CD4-positive, CD25-positive, alpha-beta regulatory T cell (primary cell): Measurements from ENCODE around the gene NTRK2. TPM values are rescaled to one million over a fixed set of nuclear protein-coding genes. Genes with fewer than 3 reads are reported as not detected.
"Not testable (repeated sequence)": the region's sequence is repeated elsewhere in the genome, so short reads cannot be mapped to it uniquely, and the experiment has no call there.

Experiments used
- ATAC-seq, 2 donors: fragments of 150-1000 bp; cut with Tn5 transposase; one replicate each; pipeline ENCODE4 v1.10.0; 2021; ENCODE audit warnings: low read depth in 2 of 2, moderate number of reproducible peaks in 2 of 2, moderate library complexity in 1 of 2
- DNase-seq, 3 donors: peaks; one replicate each; pipeline versions ENCODE4 v3.0.0 to v3.0.0-alpha.2; 2012 to 2022; ENCODE audit warnings: mixed read lengths in 1 of 3
- H3K27ac ChIP-seq: one replicate; pipeline ENCODE4 v1.7.0; 2013; ENCODE audit warnings: mild to moderate bottlenecking, low read length; ENCODE audit not compliant: insufficient read depth, poor library complexity, severe bottlenecking
- H3K27me3 ChIP-seq: one replicate; pipeline ENCODE4 v1.7.0; 2013; ENCODE audit warnings: low read length; ENCODE audit not compliant: control insufficient read depth, insufficient read depth
- H3K36me3 ChIP-seq: one replicate; pipeline ENCODE4 v1.7.0; 2013; ENCODE audit warnings: mild to moderate bottlenecking, low read length, moderate library complexity; ENCODE audit not compliant: control insufficient read depth, insufficient read depth
- H3K4me1 ChIP-seq: 2 replicates; pipeline ENCODE4 v1.7.0; 2013; ENCODE audit warnings: mild to moderate bottlenecking, low read length; ENCODE audit not compliant: insufficient read depth, control insufficient read depth, poor library complexity, severe bottlenecking
- H3K4me3 ChIP-seq: one replicate; pipeline ENCODE4 v1.7.0; 2013; ENCODE audit warnings: low read depth, mild to moderate bottlenecking, low read length, moderate library complexity
- H3K9me3 ChIP-seq, 2 experiments: 1 replicate in 1 of 2; 2 replicates in 1 of 2; pipeline ENCODE4 v1.7.0; 2013; ENCODE audit warnings: low read length in 2 of 2, mild to moderate bottlenecking in 1 of 2, moderate library complexity in 1 of 2; ENCODE audit not compliant: control insufficient read depth in 2 of 2
- H3K27ac Mint-ChIP-seq, 3 donors: one replicate each; pipeline ENCODE4 v1.8.0; 2020 to 2022; ENCODE audit warnings: mild to moderate bottlenecking in 3 of 3, mixed read lengths in 3 of 3, moderate library complexity in 2 of 3
- H3K27me3 Mint-ChIP-seq: one replicate; pipeline ENCODE4 v1.8.0; 2022; ENCODE audit warnings: mild to moderate bottlenecking, mixed read lengths
- H3K36me3 Mint-ChIP-seq: one replicate; pipeline ENCODE4 v1.8.0; 2020; ENCODE audit warnings: mixed read lengths
- H3K4me1 Mint-ChIP-seq, 4 donors: one replicate each; pipeline ENCODE4 v1.8.0; 2020 to 2022; ENCODE audit warnings: mixed read lengths in 4 of 4, mild to moderate bottlenecking in 1 of 4
- H3K4me3 Mint-ChIP-seq, 4 donors: one replicate each; pipeline ENCODE4 v1.8.0; 2020 to 2022; ENCODE audit warnings: mild to moderate bottlenecking in 4 of 4, mixed read lengths in 4 of 4, moderate library complexity in 3 of 4
- H3K9me3 Mint-ChIP-seq, 7 donors: one replicate each; pipeline ENCODE4 v1.8.0; 2020 to 2022; ENCODE audit warnings: mixed read lengths in 7 of 7, mild to moderate bottlenecking in 3 of 7, moderate library complexity in 2 of 7
- polyA plus RNA-seq, 4 donors: library from polyadenylated mRNA; unstranded; fragments of 300-500 nt; fragmentation: Illumina TruSeq; gene quantifications; one replicate each; pipeline ENCODE4 v1.2.3, GENCODE V29; 2021
- total RNA-seq: library from RNA; stranded (reverse); gene quantifications from one replicate; pipeline ENCODE4 v1.2.3, GENCODE V29; 2022

The NTRK2 gene
- total and polyA plus RNA-seq, 5 donors from 2014 or later, result 0.02 to 0.12 TPM; not detected in 3

GRCh38 chr9:85056203-85056572 is 386.7 kb downstream of the NTRK2 start:
- Mint-ChIP-seq H3K4me1 (no peaks in the 10 kb centered on the region), H3K36me3 (no peaks in the 10 kb centered on the region), H3K9me3 (peaks cover 0 to 4% (median 1%) of the 10 kb centered on the region in 7 donors), H3K27ac (no peak overlapping the region), H3K4me3 (no peak overlapping the region), H3K27me3 (no peaks in the 10 kb centered on the region)
- no peaks in the 10 kb centered on the region for H3K36me3 ChIP-seq
- H3K4me1 ChIP-seq, result no peaks in the 10 kb centered on the region
- no peak for DNase-seq
- no peak overlapping the region for H3K4me3 ChIP-seq
- H3K9me3 ChIP-seq, result no peaks in the 10 kb centered on the region
- H3K27me3 ChIP-seq, result no peaks in the 10 kb centered on the region
- H3K27ac ChIP-seq, result no peak overlapping the region
- no peak for ATAC-seq

- H3K27ac Mint-ChIP-seq, result no peak overlapping the region
- Histone ChIP-seq H3K27ac (no peak overlapping the region), H3K36me3 (no peaks in the 10 kb centered on the region), H3K4me1 (no peaks in the 10 kb centered on the region), H3K4me3 (no peak overlapping the region), H3K27me3 (no peaks in the 10 kb centered on the region), H3K9me3 (no peaks in the 10 kb centered on the region)
- H3K4me3 Mint-ChIP-seq, result no peak overlapping the region
- DNase-seq, result no peak
- no peaks in the 10 kb centered on the region for H3K36me3 Mint-ChIP-seq
- ATAC-seq, result no peak
- H3K9me3 Mint-ChIP-seq, result peaks cover 0 to 3% (median 0%) of the 10 kb centered on the region in 7 donors
- no peaks in the 10 kb centered on the region for H3K27me3 Mint-ChIP-seq
- no peaks in the 10 kb centered on the region for H3K4me1 Mint-ChIP-seq
Measured at GRCh38 chr9:85061969-85062368, 392.4 kb downstream of the NTRK2 start.

- no peaks in the 10 kb centered on the region for H3K36me3 Mint-ChIP-seq
- H3K4me3 Mint-ChIP-seq, result no peak overlapping the region
- H3K9me3 ChIP-seq, result no peaks in the 10 kb centered on the region
- H3K4me1 ChIP-seq, result no peaks in the 10 kb centered on the region
- H3K4me3 ChIP-seq, result no peak overlapping the region
- H3K27ac ChIP-seq, result no peak overlapping the region
- no peaks in the 10 kb centered on the region for H3K27me3 ChIP-seq
- no peak overlapping the region for H3K27ac Mint-ChIP-seq
- DNase-seq, result no peak
- no peaks in the 10 kb centered on the region for H3K36me3 ChIP-seq
- peaks cover 0 to 2% (median 0%) of the 10 kb centered on the region in 7 donors for H3K9me3 Mint-ChIP-seq
- no peak for ATAC-seq
- H3K4me1 Mint-ChIP-seq, result no peaks in the 10 kb centered on the region
- H3K27me3 Mint-ChIP-seq, result no peaks in the 10 kb centered on the region
Measured at GRCh38 chr9:85062385-85063022, 393.0 kb downstream of the NTRK2 start.

GRCh38 chr9:85064811-85065371 is 395.4 kb downstream of the NTRK2 start:
- DNase-seq, result no peak
- H3K4me3 ChIP-seq, result no peak overlapping the region

GRCh38 chr9:85067792-85068191 is 398.3 kb downstream of the NTRK2 start:
- Mint-ChIP-seq H3K4me3 (no peak overlapping the region), H3K9me3 (peaks cover 0 to 4% (median 2%) of the 10 kb centered on the region in 7 donors), H3K27ac (no peak overlapping the region), H3K27me3 (no peaks in the 10 kb centered on the region), H3K4me1 (no peaks in the 10 kb centered on the region), H3K36me3 (no peaks in the 10 kb centered on the region)
- DNase-seq (no peak), ATAC-seq (no peak)
- Histone ChIP-seq H3K4me3 (no peak overlapping the region), H3K9me3 (no peaks in the 10 kb centered on the region), H3K36me3 (no peaks in the 10 kb centered on the region), H3K27me3 (no peaks in the 10 kb centered on the region), H3K4me1 (no peaks in the 10 kb centered on the region), H3K27ac (no peak overlapping the region)

More at GRCh38 chr9:85064811-85065371, 395.4 kb downstream of the NTRK2 start:
- no peaks in the 10 kb centered on the region for H3K9me3 ChIP-seq
- Mint-ChIP-seq H3K4me1 (no peaks in the 10 kb centered on the region), H3K27ac (no peak overlapping the region), H3K36me3 (no peaks in the 10 kb centered on the region), H3K9me3 (peaks cover 0 to 6% (median 0%) of the 10 kb centered on the region in 7 donors), H3K4me3 (no peak overlapping the region), H3K27me3 (no peaks in the 10 kb centered on the region)
- no peaks in the 10 kb centered on the region for H3K4me1 ChIP-seq
- H3K27ac ChIP-seq, result no peak overlapping the region
- no peaks in the 10 kb centered on the region for H3K36me3 ChIP-seq
- no peaks in the 10 kb centered on the region for H3K27me3 ChIP-seq
- no peak for ATAC-seq

GRCh38 chr9:85069421-85069820 is 399.9 kb downstream of the NTRK2 start:
- not testable (repeated sequence) for H3K27me3 ChIP-seq, H3K27ac Mint-ChIP-seq, DNase-seq, H3K4me3 ChIP-seq, H3K4me1 ChIP-seq, H3K4me1 Mint-ChIP-seq, H3K36me3 Mint-ChIP-seq, H3K4me3 Mint-ChIP-seq, H3K36me3 ChIP-seq, H3K27ac ChIP-seq, ATAC-seq, H3K27me3 Mint-ChIP-seq, H3K9me3 ChIP-seq, H3K9me3 Mint-ChIP-seq
